IPS-20b (cell line): Measurements from ENCODE around the gene DPH2.
A peak's percentile ranks its signal among the peaks of the same experiment; 100 is the strongest.

Experiments used
- H3K27ac ChIP-seq: one replicate; pipeline ENCODE4 v1.5.1; 2013; ENCODE audit warnings: low read length
- H3K27me3 ChIP-seq: 2 replicates; pipeline ENCODE4 v1.6.1; 2013; ENCODE audit warnings: mild to moderate bottlenecking, low read length, inconsistent platforms; ENCODE audit not compliant: insufficient read depth
- H3K36me3 ChIP-seq: 2 replicates; pipeline ENCODE4 v1.6.1; 2013; ENCODE audit warnings: low read depth, mild to moderate bottlenecking, inconsistent platforms, low read length, moderate library complexity; ENCODE audit not compliant: insufficient read depth
- H3K4me1 ChIP-seq: 2 replicates; pipeline ENCODE4 v1.6.1; 2013; ENCODE audit warnings: mild to moderate bottlenecking, control low read depth, inconsistent platforms, low read length, moderate library complexity; ENCODE audit not compliant: insufficient read depth
- H3K4me3 ChIP-seq: 2 replicates; pipeline ENCODE4 v1.5.1; 2013; ENCODE audit warnings: mild to moderate bottlenecking, low read length, inconsistent platforms
- H3K9ac ChIP-seq: 2 replicates; pipeline ENCODE4 v1.6.1; 2013; ENCODE audit warnings: low read depth, mild to moderate bottlenecking, inconsistent platforms, low read length, moderate library complexity
- H3K9me3 ChIP-seq: 2 replicates; pipeline ENCODE4 v1.6.1; 2013; ENCODE audit warnings: mild to moderate bottlenecking, low read depth, low read length, inconsistent platforms; ENCODE audit not compliant: insufficient read depth

The DPH2 gene

DNA sequence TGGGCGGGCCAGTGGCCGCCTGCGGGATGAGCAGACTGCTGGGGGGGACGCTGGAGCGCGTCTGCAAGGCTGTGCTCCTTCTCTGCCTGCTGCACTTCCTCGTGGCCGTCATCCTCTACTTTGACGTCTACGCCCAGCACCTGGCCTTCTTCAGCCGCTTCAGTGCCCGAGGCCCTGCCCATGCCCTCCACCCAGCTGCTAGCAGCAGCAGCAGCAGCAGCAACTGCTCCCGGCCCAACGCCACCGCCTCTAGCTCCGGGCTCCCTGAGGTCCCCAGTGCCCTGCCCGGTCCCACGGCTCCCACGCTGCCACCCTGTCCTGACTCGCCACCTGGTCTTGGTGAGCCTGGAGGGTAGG is 11.3 kb downstream of the DPH2 start:
- Histone ChIP-seq H3K4me1 (peaks cover 7% of the 10 kb centered on the region; the same call in 1 of the 2 replicates), H3K9ac (no peak overlapping the region), H3K36me3 (peaks cover 49% of the 10 kb centered on the region), H3K27me3 (no peaks in the 10 kb centered on the region), H3K9me3 (no peaks in the 10 kb centered on the region), H3K4me3 (no peak overlapping the region), H3K27ac (no peak overlapping the region)

DNA sequence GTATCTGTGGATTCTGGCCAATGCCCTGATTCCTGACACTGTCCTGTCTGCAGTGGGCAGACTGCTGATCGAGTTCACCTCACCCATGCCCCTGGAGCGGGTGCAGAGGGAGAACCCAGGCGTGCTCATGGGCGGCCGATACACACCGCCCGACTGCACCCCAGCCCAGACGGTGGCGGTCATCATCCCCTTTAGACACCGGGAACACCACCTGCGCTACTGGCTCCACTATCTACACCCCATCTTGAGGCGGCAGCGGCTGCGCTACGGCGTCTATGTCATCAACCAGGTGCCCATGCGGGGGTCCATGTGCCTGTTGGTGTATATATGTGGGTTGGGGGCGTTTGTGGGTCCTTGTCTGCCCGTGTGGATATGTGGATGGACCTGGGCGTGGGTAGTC is 11.8 kb downstream of the DPH2 start:
- H3K9me3 ChIP-seq: no peaks in the 10 kb centered on the region
- no peak overlapping the region for H3K4me3 ChIP-seq
- H3K27me3 ChIP-seq: no peaks in the 10 kb centered on the region
- H3K9ac ChIP-seq: no peak overlapping the region
- peaks cover 49% of the 10 kb centered on the region for H3K36me3 ChIP-seq
- H3K4me1 ChIP-seq: peaks cover 7% of the 10 kb centered on the region; the same call in 1 of the 2 replicates
- H3K27ac ChIP-seq: no peak overlapping the region

DNA sequence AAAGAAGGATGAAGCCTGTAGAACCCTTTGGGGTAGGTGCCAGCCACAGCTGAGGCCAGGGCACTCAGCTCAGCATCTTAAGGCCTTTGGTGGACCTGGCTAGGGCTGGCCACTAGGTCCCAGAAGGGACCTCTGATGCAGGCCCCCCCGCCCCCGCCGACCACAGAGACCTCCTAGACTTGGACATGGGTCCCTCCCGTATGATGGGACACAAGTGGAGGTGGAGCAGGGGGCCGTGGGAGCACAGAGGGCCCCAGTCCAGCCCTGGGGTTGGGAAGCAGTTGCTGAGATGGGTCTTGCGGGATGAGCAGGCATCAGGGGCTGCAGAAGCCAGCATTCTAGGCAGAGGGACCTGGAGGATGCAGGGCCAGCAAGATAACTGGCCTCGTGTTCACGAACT is 12.4 kb downstream of the DPH2 start:
- H3K27me3 ChIP-seq: no peaks in the 10 kb centered on the region
- H3K9ac ChIP-seq: no peak overlapping the region
- H3K9me3 ChIP-seq: no peaks in the 10 kb centered on the region
- peaks cover 7% of the 10 kb centered on the region; the same call in 1 of the 2 replicates for H3K4me1 ChIP-seq
- no peak overlapping the region for H3K4me3 ChIP-seq
- H3K27ac ChIP-seq: no peak overlapping the region
- peaks cover 44% of the 10 kb centered on the region for H3K36me3 ChIP-seq

DNA sequence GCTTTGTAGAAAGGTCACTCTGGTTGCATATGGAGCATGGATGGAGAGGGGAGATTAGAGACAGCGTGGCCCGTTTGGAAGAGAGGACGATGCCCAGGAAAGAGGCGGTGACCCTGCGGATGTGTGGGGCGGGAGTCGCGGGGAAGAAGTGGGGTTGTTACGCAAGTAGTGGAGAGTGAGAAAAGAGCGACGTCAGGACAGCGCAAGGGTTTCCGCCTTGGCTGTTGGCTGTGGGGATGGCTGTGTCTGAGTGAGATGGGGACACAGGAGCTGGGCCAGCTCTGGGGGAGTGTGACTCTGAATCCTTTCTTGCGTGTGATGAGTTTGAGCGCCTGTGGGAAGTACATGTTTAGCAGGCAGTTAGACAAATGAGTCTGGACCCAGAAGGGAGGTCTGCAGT is 13.0 kb downstream of the DPH2 start:
- Histone ChIP-seq H3K27ac (no peak overlapping the region), H3K27me3 (no peaks in the 10 kb centered on the region), H3K4me3 (no peak overlapping the region), H3K4me1 (peaks cover 7% of the 10 kb centered on the region; the same call in 1 of the 2 replicates), H3K9me3 (no peaks in the 10 kb centered on the region), H3K36me3 (peaks cover 38% of the 10 kb centered on the region), H3K9ac (no peak overlapping the region)

DNA sequence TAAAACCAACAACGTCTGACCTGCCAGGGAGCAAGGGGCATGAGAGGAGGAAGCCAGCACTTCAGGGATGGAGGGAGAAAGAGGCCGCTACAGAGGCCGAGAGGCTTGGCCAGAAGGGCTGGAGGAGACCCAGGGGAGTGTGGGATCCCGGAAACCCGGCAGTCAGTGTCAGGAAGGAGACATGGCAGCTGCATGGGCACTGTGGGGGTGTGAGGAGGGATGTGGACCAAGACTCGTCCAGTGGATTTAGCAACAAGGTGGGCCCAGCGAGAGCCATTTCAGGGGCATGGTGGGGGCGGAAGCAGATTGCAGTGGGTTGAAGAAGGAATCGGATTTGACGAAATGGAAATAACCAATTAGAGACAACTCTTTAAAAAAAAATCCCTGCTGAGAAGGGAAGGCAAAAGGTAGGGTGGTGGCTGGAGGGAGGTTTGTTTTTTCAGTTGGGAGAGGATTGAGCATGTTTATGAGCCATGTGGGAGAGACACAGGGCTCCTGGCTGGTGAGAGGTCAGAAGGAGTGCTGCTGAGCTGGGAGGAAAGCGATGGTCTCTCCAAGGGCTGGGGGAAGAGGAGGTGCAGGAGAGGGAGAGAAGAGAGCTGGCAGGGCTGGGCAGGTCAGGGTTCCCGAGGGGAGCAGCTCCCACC is 13.6 kb downstream of the DPH2 start:
- H3K9ac ChIP-seq: no peak overlapping the region
- H3K4me1 ChIP-seq: peaks cover 3% of the 10 kb centered on the region; the same call in 1 of the 2 replicates
- H3K36me3 ChIP-seq: peaks cover 34% of the 10 kb centered on the region
- H3K9me3 ChIP-seq: no peaks in the 10 kb centered on the region
- H3K27ac ChIP-seq: no peak overlapping the region
- no peak overlapping the region for H3K4me3 ChIP-seq
- no peaks in the 10 kb centered on the region for H3K27me3 ChIP-seq

DNA sequence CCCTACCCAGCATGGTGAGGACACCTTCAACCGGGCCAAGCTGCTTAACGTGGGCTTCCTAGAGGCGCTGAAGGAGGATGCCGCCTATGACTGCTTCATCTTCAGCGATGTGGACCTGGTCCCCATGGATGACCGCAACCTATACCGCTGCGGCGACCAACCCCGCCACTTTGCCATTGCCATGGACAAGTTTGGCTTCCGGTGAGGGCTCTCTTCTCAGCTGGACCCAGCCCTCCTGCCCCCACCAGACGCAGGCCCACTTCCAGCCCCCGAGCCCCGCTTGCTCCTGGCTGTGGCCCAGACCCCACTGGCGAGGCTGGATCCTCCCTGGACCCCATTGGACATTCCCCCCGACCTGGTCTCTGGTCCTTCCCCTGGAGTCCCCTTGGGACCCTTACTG is 15.0 kb downstream of the DPH2 start:
- no peak overlapping the region for H3K4me3 ChIP-seq
- H3K27ac ChIP-seq: no peak overlapping the region
- peaks cover 2% of the 10 kb centered on the region; the same call in 1 of the 2 replicates for H3K4me1 ChIP-seq
- H3K9me3 ChIP-seq: no peaks in the 10 kb centered on the region
- no peak overlapping the region for H3K9ac ChIP-seq
- H3K27me3 ChIP-seq: no peaks in the 10 kb centered on the region; the same call in 1 of the 2 replicates
- H3K36me3 ChIP-seq: peaks cover 34% of the 10 kb centered on the region

DNA sequence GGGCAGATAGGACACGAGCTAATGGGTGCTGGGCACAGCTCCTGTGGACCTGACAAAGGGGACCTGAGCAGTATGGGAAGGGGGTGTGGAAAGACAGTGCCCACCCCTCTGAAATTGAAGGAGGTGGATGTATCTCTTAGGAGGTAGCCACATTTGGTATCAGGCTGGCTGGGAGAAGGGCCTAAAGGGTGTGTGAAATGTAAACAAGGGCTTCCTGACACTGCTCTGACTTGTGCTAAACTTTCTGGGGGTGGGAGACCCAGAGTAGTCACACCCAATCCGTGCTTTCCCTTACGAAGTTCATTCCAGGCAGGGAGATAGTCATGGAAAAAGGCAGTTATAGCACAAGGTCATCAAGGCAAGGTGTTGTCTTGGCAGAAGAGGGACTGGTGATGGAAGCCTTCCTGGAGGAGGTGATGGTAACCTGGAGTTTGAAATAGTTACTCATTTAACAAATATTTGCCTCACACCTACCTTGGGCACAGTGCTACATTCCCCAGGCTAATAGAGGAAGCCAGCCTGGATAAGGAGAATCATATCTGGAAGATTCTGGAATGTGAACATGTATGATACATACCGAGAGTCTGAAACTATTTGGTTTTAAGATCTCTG is 16.3 kb downstream of the DPH2 start:
- Histone ChIP-seq H3K27me3 (no peaks in the 10 kb centered on the region; the same call in 1 of the 2 replicates), H3K36me3 (peaks cover 34% of the 10 kb centered on the region), H3K4me1 (no peaks in the 10 kb centered on the region; the same call in 1 of the 2 replicates), H3K4me3 (no peak overlapping the region), H3K27ac (no peak overlapping the region), H3K9ac (no peak overlapping the region), H3K9me3 (no peaks in the 10 kb centered on the region)

DNA sequence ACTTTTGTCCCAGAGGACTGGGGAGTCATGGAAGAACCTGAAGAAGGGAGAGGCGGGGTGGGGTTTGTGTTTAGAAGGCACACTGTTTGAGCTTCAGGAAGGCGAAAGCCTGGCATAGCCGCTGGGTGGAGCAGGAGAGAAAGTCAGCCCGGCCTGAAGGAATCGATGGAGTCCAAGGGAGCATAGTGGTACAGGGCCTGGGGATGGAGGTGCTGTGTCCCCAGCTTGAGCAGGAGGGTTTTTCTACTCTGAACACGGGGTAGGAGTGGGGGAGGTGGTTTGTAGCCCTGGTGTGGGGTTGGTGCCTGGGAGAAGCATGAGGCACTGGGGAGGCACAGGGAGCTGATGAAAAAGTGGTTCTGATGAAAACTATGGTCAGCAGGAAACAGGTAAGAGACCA is 16.9 kb downstream of the DPH2 start:
- Histone ChIP-seq H3K27ac (no peak overlapping the region), H3K27me3 (no peaks in the 10 kb centered on the region; the same call in 1 of the 2 replicates), H3K4me1 (no peaks in the 10 kb centered on the region; the same call in 1 of the 2 replicates), H3K4me3 (no peak overlapping the region), H3K9ac (no peak overlapping the region), H3K9me3 (no peaks in the 10 kb centered on the region), H3K36me3 (peaks cover 30% of the 10 kb centered on the region)

DNA sequence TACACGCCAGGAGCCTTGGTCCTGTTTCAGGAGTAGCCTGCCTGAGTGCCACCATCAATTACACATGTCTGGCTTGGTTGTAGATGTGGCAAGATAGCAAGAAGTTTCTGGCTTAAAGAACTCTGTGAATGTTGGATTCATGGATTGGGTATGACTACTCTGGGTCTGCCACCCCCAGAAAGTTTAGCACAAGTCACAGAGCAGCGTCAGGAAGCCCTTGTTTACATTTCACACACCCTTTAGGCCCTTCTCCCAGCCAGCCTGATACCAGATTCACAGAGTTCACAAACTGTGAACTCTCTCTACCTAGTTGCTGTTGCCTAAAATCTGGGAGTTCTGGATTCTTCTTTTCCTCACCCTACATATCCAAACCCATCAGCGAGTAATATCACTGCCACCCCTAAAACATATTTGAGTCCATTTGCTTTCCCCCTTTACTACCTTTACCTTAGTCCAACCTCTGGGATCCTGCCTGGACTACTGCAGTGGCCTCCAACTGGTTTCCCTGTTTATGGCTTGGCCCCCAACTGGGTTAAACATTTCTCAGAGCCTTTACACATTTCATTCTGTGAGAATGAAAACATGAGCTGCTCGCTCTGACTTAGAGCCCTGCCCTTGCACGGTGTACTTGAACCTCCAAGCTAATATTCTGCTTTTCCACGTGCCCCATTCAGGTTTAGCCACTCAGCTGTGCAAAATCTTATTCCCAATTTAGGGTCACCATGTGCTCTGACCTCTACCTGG is 17.5 kb downstream of the DPH2 start:
- Histone ChIP-seq H3K36me3 (peaks cover 26% of the 10 kb centered on the region), H3K9ac (no peak overlapping the region)

DNA sequence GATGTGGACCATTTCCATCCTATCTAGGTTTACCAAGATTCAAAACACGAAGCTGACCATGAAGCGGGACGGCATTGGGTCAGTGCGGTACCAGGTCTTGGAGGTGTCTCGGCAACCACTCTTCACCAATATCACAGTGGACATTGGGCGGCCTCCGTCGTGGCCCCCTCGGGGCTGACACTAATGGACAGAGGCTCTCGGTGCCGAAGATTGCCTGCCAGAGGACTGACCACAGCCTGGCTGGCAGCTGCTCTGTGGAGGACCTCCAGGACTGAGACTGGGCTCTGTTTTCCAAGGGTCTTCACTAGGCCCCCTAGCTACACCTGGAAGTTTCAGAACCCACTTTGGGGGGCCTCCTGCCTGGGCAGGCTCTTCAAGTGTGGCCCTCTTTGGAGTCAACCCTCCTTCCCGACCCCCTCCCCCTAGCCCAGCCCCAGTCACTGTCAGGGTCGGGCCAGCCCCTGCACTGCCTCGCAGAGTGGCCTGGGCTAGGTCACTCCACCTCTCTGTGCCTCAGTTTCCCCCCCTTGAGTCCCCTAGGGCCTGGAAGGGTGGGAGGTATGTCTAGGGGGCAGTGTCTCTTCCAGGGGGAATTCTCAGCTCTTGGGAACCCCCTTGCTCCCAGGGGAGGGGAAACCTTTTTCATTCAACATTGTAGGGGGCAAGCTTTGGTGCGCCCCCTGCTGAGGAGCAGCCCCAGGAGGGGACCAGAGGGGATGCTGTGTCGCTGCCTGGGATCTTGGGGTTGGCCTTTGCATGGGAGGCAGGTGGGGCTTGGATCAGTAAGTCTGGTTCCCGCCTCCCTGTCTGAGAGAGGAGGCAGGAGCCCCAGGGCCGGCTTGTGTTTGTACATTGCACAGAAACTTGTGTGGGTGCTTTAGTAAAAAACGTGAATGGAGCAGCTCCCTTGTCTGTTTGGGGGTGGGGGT is 20.7 kb downstream of the DPH2 start:
- Histone ChIP-seq H3K9ac (peak overlapping the region; percentile 56; the same call in 1 of the 2 replicates), H3K4me1 (peaks cover 5% of the 10 kb centered on the region; the same call in 1 of the 2 replicates), H3K4me3 (peak overlapping the region; percentile 80), H3K27ac (no peak overlapping the region), H3K27me3 (peaks cover 6% of the 10 kb centered on the region; the same call in 1 of the 2 replicates), H3K9me3 (no peaks in the 10 kb centered on the region), H3K36me3 (peaks cover 11% of the 10 kb centered on the region; the same call in 1 of the 2 replicates)

More for the DNA sequence above, 17.5 kb downstream of the DPH2 start:
- H3K27me3 ChIP-seq: no peaks in the 10 kb centered on the region; the same call in 1 of the 2 replicates
- H3K4me1 ChIP-seq: peaks cover under 1% of the 10 kb centered on the region; the same call in 1 of the 2 replicates
- no peak overlapping the region for H3K4me3 ChIP-seq
- H3K27ac ChIP-seq: no peak overlapping the region
- H3K9me3 ChIP-seq: no peaks in the 10 kb centered on the region

DNA sequence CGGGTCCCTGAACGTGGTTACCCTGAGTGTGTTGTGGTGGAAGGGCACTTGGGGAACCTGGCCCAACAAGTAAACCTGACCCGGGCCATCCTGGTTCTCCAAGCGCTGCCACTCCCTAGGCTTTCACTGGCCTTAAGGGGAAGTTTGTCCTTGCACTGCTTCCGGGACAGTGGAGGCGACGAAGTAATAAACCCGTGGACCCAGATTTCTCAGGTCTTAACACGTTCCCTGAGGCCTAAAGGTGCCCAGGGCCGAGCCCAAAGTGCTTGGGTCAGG is 21.3 kb downstream of the DPH2 start:
- Histone ChIP-seq H3K9me3 (no peaks in the 10 kb centered on the region), H3K4me3 (peak overlapping the region; percentile 80), H3K27ac (peak overlapping the region; percentile 49), H3K9ac (peak overlapping the region; percentile 56; the same call in 1 of the 2 replicates), H3K27me3 (peaks cover 6% of the 10 kb centered on the region; the same call in 1 of the 2 replicates), H3K4me1 (peaks cover 5% of the 10 kb centered on the region; the same call in 1 of the 2 replicates), H3K36me3 (peaks cover 5% of the 10 kb centered on the region; the same call in 1 of the 2 replicates)
